HG03039 (cell line): ENCODE data around the gene ESRRB.

Experiments used
- ATAC-seq: cut with Tn5 transposase; IDR thresholded peaks from one replicate; pipeline ENCODE4 v1.9.1; 2021; ENCODE audit warnings: mild to moderate bottlenecking, moderate library complexity; ENCODE audit not compliant: unreplicated experiment

ESRRB gene

DNA sequence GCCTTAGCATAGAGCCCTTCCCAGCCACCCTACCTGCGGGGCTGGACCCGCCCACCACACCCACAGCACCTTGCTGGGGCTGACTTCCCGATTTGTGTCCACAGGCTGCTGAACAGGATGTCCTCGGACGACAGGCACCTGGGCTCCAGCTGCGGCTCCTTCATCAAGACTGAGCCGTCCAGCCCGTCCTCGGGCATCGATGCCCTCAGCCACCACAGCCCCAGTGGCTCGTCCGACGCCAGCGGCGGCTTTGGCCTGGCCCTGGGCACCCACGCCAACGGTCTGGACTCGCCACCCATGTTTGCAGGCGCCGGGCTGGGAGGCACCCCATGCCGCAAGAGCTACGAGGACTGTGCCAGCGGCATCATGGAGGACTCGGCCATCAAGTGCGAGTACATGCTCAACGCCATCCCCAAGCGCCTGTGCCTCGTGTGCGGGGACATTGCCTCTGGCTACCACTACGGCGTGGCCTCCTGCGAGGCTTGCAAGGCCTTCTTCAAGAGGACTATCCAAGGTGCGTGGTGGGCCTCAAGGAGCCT, 63.4 kb downstream of the ESRRB start:
- ATAC-seq: no peak

DNA sequence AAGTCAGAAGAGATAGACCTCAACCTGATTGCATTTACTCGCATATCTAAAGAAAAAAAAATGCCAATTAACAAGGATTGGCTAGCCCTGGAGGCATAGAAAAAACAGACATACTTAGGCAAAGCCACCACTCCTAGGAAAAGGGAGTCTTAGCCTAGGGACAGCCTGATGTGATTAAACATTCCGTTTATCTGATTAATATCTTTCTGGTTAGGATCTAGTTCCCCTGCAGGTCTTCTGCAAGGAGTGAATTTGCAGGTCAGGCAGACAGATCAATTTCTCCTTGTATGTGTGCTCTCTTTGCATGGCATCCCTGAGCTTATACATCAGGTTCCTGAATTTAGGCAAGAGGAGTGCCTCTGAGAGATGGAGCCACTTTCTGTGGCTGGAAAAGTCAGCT, 70.5 kb downstream of the ESRRB start:
- ATAC-seq: no peak

DNA sequence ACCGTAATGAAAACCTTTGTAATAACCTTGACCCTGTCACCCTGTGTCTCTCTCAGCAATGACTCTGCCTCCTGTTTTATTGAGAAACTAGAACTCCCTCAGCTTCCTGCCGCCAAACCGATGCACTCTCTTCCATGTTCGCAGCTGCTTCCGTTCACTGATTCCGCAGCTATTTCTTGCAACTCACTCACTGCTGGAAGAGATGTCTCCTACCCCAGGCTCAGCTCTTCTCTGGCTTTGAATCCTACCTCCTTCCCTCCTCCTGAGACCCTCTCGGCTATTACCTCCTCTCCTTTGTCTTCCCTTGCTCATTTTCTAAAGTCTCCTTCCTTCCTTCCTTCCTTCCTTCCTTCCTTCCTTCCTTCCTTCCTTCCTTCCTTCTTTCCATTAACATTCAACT, 71.0 kb downstream of the ESRRB start:
- ATAC-seq: no peak

DNA sequence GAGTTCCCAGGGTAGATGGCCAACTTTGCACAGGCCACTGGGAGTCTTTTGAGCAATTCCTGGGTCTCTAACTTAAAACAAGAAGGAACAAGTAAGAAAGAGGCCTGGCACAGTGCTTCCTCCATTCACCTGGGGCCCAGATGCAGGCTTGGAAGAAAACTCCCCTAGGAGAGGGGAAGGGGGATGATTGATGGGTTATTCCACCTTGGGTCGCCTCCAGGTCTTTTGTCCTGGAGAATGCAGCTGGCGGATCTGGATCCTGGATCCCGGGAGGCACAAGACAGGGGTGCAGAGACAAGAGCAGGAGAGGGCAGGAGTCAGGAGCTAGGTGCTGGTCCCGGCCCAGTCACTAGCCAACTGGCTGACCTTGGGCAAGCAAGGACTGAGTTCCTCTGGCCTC, 74.5 kb downstream of the ESRRB start:
- no peak for ATAC-seq

DNA sequence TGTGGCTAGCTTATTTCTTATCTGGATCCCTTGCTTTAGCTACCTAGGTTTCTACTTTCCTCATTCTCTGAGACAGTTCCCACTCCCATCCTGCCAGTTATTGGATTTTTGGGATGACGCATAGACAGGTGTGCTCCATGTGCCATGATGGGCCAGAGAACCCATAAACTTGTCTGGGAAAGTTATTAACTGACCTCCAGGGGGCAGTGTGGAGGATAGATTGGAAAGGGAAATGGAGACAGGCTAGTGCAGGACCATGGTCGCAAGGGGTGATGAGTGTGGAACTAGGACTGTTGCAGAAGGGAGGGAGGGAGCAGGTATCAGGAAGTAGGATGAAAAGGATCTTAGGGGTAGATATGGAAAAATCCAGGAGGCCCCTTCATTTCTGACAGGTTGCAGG, 80.3 kb downstream of the ESRRB start:
- no peak for ATAC-seq

DNA sequence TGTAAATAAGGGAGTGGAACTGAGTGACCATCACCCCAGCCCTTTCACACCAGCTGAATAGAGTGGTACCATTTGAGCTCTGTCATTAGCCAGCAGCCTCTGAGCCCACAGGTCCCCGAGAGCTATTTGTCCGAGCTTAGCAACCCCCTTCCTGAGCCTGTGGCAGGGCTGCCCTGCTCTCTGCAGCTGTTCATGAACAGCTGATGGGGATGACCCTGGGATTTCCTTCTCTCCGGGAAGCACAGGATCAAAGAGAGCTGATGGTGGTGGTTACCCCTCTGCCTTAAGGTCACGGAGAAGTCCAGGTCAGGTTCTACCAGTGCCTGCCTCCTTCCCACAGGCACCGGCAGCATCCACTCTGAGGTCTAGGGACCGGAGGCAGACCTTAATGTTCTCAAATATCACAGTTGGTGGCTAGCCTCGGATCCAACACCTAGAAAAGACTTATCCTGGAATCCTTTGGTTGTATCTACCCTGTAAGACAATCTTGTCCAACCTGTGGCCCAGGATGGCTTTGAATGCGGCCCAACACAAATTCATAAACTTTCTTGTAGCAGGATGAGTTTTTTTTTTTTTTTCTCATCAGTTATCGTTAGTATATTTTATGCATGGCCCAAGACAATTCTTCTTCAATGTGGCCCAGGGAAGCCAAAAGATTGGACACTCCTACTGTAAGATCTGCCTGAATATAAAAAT, 81.1 kb downstream of the ESRRB start:
- no peak for ATAC-seq

DNA sequence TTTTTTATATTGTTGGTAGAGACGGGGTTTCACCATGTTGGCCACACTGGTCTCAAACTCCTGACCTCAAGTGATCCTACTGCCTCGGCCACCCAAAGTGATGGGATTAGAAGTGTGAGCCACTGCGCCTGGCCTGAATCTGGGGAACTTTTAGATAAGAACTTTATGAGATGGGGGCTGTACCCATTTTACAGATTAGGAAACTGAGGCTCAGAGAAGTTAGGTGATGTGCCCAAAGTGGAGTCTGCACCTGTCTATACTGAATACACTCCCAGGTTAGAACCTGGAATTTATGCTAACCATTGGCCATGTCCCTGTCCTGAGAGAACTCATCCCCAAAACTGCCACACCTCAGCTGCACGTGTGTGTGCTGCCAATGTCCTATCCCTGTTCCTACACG, 81.9 kb downstream of the ESRRB start:
- ATAC-seq: no peak

DNA sequence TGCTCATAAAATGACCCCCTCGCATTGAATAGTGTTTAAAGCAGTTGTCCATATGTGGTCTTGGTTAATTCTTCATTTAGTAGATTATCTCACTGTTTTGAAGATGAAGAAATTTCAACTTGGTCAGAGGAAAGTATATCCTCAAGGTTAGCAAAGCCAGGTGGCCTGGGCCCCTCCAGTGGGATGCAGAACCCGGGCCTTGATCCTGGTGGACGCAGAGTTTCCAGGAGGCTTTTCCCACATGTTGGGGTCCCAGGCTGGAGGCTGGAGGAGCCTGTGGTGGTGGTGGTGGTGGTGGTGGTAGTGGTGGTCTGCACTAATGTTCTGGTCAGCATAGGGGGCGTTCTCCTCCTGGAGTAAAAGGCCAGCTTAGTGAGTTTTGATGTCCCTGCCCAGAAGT, 85.9 kb downstream of the ESRRB start:
- no peak for ATAC-seq

DNA sequence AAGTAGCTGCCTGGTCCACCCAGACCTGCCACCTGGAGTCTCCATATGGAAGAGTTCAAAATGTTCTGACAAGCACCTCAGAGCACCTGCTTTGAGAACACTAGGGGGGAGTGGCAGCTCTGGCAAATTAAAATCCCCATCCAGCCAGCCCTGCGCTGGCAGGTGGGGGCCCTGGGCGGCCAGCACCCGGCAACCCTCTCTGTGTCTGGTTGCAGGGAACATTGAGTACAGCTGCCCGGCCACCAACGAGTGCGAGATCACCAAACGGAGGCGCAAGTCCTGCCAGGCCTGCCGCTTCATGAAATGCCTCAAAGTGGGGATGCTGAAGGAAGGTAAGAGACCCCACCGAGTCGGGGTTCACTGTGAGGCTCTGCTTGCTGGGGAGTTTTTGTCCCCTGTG, 86.4 kb downstream of the ESRRB start:
- ATAC-seq: no peak

DNA sequence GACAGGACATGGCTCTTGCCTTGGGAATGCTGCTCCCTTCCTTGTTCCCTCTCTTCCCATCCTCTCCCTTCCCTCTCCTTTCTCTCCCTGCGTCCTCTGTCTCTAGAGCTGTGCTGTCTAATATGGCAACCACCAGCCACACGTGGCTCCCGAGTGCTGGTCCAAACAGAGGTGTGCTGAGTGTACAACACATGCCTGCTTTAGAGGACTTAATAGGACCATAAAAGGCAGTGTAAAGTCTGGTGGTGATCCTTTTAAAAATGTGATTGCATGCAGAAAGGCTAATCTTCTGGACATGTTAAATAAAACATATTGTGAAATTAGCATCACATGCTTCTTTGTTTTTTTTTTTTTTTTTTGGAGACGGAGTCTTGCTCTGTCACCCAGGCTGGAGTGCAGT, 87.2 kb downstream of the ESRRB start:
- ATAC-seq: no peak

DNA sequence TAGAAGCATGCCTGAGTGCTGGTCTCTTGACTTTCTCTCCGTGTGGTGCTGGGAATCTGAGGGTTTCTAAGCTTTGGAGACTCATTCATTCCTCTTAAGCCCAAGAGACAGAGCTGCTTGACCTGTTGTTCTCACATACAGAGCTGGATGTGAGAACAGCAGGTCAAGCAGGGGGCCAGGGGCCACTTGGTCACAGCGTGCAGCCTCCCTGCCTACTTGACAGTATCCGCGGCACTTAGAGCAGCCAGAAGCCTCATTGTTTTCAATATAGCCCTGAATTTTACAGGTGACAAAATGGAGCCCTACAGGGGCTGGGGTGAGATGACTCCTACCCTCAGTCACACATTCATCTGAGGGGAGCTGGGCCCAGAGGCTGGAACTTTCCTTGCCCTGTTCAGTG, 88.9 kb downstream of the ESRRB start:
- no peak for ATAC-seq

DNA sequence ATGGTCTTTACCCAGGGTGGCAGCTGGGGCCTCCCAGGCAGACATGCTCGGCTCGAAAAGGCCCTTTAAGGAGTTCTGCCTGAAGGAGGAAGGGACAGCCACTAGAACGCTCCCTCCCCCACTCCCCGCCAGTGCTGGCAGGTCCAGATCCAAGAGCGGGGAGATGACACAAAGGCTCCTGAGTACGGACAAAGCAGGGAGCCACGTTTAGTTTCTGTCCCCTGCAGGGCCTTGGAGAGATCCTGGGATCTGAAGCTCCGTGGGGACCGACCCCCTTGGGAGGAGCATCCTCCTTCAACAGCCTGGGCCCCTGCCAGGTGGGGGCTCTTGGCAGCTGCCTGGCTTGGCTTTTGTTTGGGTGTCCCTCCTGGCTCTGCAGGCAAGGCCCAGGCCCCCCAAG, 89.7 kb downstream of the ESRRB start:
- no peak for ATAC-seq

DNA sequence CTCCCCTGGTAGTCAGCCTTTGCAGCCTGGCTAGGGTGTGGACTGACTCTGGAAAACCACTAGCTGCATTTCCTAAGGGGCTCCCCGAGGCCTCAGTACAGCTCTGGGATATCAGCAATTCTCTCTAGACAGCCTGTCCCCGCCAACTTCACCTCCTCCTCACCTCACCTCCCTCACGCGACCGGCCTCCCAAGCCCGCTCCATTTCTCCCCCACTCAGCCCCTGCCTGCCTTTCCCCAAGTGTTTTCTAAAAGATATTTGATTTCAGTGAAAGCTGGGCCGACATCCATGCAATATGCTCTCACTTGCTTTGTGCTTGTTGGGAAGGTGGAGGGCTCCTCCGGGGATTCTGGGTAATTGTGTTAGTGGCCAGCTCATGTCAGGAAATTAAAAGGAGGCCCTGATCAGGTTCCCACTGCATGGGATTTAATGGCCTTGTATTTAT, 91.8 kb downstream of the ESRRB start:
- no peak for ATAC-seq

DNA sequence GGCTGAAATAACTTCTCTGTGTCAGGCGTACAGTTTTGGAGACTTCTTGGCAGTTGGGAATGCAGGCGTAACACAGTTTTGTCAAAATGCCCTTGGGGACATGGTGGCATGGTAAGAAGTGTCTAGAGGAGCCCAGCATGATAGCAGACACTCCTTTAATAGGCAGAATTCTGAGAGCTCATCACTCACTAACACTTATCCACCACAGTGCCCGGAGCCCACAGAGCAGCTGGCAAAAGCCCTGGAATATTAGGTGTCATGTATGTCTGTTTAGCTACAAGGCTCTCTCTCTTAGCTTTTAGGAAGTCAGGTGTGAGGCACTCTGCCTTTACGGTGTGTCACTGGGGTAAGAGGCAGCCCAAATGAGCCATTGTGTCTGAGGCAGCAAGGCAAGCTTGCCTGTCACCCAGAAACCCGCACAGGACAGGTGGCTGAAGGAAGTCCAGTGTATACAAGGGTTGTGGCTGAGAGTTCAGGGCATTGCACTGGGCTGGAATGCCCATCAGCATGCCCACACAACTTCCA, 96.3 kb downstream of the ESRRB start:
- ATAC-seq: no peak

DNA sequence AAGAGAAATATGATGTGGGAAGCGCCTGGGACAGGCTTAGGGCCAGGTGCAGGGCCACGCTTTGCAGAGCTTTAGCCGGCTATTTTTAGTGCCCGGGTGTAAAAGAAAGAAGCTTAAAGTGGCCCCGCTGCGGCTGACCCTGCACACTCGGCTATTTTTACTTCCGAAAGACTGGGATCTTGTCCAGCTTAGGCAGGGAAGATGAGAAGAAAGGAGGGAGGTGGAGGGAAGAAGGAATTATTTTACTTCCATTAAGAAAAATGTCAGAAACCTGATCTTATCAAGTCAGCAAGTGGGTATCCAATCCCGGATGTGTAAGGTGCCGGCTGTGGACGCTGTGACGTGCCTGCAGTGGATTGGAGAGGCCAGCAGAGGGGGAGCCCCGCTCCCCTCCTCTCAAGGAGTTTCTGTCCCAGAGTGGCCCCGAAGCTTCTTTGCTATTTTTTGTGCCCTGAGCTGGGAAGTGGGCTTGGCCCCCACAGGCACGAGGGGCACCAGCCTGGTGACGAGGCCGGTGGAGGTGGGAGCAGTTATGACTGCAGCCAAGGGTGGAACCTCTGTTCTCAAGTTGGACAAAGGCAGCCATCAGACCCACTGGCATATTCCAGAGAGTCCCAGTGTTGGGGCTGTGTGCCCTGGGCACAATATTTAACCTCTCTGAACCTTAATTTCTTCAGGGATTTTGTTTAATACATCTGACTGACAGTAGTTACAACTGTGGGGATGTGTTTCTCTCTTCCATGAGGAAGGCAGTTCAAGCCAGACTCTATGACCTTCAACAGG, 97.7 kb downstream of the ESRRB start:
- no peak for ATAC-seq

DNA sequence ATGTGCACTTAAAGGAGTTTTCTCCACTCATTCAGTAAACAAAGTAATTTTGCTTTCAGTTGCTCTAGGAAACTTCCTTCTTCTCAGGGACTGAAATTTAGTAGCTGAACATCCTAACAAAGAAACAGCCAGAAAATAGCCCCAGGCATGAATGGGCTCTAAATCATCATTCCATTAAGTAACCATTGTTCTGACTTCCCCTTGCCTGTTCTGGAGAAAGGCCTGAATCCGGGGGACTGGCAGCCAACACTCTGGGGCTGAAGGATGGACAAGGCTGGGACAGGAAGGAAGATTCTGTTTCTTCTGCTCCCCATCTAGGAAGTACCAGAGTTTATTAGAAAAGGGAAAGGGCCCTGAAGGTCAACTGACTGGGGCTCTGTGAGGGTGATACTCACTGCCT, 104.5 kb downstream of the ESRRB start:
- no peak for ATAC-seq

DNA sequence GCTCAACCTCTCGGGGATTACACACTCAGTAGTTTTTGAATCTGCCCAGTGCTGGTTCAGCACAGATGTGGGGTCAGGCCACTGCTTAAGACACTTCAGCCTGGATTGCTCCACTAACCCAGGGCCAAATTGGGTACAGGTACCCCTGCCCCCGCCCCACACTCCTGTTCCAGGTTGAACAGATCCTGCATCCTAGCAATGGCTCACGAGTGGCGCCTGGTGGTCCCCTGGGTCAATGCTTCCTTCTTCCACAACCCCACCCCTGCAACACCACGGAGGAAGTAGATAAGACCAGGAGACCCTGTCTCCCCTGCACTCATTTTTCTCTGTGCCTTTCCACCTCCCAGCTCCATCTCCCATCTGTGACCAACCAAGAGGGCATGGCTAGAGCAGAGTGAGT, 108.4 kb downstream of the ESRRB start:
- ATAC-seq: no peak

DNA sequence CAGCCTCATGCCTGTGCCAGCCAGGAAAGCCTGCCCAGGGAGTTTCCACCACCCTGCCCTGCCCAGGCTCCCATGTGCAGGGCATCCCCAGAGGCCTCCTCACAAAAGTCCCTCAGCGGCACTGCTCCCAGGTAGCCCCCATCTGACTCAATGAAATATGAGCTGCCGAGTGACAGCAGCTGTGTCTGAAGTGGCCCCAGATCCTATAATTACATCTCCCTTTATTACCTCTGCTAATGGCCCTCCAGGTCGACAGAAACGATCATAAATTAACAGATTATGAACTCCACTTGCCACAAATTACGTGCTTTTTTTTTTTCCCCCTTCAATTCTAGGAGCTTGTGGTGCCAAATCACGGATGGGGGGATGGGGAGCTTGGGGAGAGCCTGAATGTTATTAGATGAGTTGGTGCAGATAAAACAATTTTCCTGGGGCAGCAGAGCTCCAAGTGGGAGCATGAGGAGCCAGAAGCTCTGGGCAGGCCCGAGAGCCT, 110.4 kb downstream of the ESRRB start:
- ATAC-seq: no peak

DNA sequence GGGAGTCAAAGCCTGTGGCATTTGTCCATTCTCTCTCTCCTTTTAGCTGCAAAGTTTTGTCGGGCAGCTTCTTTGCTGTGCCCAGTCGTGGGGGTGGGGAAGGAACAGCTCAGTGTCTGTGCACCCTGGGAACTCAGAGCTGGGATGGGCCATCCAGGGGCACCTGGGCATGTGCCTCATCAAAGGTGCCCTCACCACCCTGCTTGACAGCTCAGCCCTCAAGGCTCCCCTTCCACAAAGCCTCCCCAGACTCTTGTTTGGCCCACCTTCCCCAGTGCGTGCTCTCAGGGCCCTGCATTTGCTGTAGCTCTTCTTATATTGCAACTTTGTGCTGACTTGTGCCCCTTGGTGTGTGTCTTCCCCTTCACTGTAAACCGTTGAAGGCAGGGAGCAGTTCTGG, 112.6 kb downstream of the ESRRB start:
- ATAC-seq: no peak

DNA sequence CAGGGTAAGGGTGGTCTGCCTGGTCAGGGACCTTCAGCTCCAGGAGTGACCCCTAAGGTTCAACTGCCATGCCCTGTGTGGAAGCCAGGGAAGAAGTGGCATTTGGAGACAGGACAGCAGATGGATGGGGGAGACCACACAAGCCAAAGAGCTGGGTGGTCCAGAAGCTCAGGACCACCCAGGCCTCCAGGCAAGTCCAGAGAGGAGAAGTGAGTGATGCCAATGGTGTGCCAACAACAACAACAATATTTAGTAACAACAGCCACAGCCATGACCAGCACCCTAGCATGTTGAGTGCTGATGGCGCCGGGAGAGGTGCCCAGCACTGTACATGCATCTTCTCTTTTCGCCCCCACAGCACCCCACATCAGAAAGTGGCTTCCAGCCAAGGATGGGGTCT, 113.7 kb downstream of the ESRRB start:
- ATAC-seq: no peak

DNA sequence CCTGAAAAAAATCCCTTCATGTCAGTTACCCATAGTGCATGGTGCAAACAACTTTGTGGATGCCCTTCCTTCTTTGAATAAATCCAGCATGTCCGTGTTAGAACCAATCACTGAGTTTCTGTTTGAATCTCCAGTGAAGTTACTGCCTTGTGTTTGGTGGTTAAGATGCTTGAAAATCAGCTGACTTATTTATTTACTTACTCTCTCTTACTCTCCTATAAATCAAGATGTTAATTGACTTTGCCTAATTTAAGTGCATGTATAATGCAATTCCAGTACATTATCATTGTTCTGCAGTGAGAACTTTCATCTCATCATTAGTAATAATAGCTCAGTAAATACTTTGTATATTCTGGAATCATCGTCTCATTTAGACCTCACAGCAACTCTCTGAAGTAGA, 114.2 kb downstream of the ESRRB start:
- ATAC-seq: no peak

DNA sequence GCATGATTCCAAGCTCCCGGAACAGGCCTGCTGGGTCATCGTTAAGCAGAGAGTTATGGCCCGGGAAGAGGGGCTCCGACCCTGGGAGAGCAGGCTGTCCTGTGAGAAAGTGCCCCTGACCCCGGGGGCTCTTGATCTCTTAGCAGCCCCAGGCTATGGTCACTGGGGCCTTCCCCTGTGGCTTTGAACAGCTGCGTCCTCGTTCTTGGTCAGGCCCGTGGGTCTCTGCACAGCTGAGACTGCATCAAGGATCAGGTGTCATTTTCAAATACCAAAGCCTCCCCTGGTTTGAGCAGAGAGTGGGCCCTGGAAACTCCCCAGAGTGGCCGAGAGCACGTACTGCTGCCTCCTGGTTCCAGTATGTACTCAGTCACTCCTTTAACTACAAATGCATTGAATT, 114.8 kb downstream of the ESRRB start:
- ATAC-seq: no peak
